A549 (cell line): ENCODE measurements around the gene GALNTL6. TPM values are rescaled to one million over a fixed set of nuclear protein-coding genes. Genes with fewer than 3 reads are reported as not detected.

Experiments used
- ATAC-seq, 2 experiments: fragments of 200-7000 bp in 1 of 2; fragments of >200 bp in 1 of 2; cut with Nextera tagmentation in 1 of 2; cut with Tn5 transposase in 1 of 2; 3 replicates each; pipeline versions ENCODE4 v1.8.0 to v1.9.1; 2018 to 2020; ENCODE audit warnings: mild to moderate bottlenecking in 1 of 2, moderate library complexity in 1 of 2
- CTCF ChIA-PET: fragments of 300-600 bp; sonication (Branson Sonifier 250); formaldehyde crosslinking; extraction: SDS; loops from one replicate; lab custom pipeline; 2021; ENCODE audit warnings: antibody characterized with exemption, inconsistent platforms; lab: Yijun Ruan, JAX
- POLR2A ChIA-PET: fragments of 350-600 bp; formaldehyde crosslinking; extraction: SDS; loops from one replicate; lab custom pipeline; 2021; ENCODE audit warnings: antibody characterized with exemption, inconsistent platforms; lab: Yijun Ruan, JAX
- DNase-seq, 2 experiments: peaks; one replicate each; pipeline versions ENCODE4 v3.0.0 to v3.0.0-alpha.2; 2011 to 2016; ENCODE audit warnings: low read depth in 1 of 2, low spot score in 1 of 2
- FAIRE-seq: peaks from 2 replicates; lab custom pipeline; 2011; peaks lifted over from hg19 to GRCh38; lab: Jason Lieb, UNC
- H3K27ac ChIP-seq, 2 experiments: fragments of >200 bp; sonication (Bioruptor Twin); formaldehyde crosslinking; 3 replicates each; pipeline ENCODE4 v1.5.1; 2016 to 2017
- H3K4me1 ChIP-seq: fragments of >200 bp; sonication (Bioruptor Twin); formaldehyde crosslinking; 3 replicates; pipeline ENCODE4 v1.6.1; 2016
- H3K4me2 ChIP-seq: fragments of >200 bp; sonication (Bioruptor Twin); formaldehyde crosslinking; 3 replicates; pipeline ENCODE4 v1.6.1; 2016
- H3K4me3 ChIP-seq: fragments of >200 bp; sonication (Bioruptor Twin); formaldehyde crosslinking; 3 replicates; pipeline ENCODE4 v1.5.1; 2016
- H3K9me3 ChIP-seq: fragments of >200 bp; sonication (Bioruptor Twin); formaldehyde crosslinking; 3 replicates; pipeline ENCODE4 v1.6.1; 2016
- ATOH8 ChIP-seq: fragments of 250-450 bp; sonication (Bioruptor Pico); IDR thresholded peaks from 2 replicates; pipeline ENCODE4 v1.5.0; 2020; ENCODE audit warnings: low read depth, mild to moderate bottlenecking, moderate library complexity
- CBX8 ChIP-seq: fragments of 200-600 bp; sonication (generic); IDR thresholded peaks from 2 replicates; pipeline ENCODE4 v1.6.1; 2016
- CHD2 ChIP-seq: fragments of 150-350 bp; IDR thresholded peaks from 2 replicates; pipeline ENCODE4 v1.6.1; 2014; ENCODE audit warnings: low read length; ENCODE audit not compliant: partially characterized antibody
- EHF ChIP-seq: fragments of 250-450 bp; sonication (Bioruptor Pico); IDR thresholded peaks from 2 replicates; pipeline ENCODE4 v1.5.0; 2020; ENCODE audit warnings: mild to moderate bottlenecking
- ESRRA ChIP-seq: fragments of 150-350 bp; IDR thresholded peaks from 2 replicates; pipeline ENCODE4 v1.6.1; 2014; ENCODE audit warnings: mild to moderate bottlenecking, low read length, borderline replicate concordance
- FOSL2 ChIP-seq, 2 experiments: fragments of 450-650 bp in 1 of 2; fragments of >200 bp in 1 of 2; sonication (Bioruptor Twin) in 1 of 2; formaldehyde crosslinking; IDR thresholded peaks; 2 replicates each; pipeline versions ENCODE4 v1.5.0 to v1.6.1; 2016 to 2020; ENCODE audit warnings: mild to moderate bottlenecking in 1 of 2, moderate library complexity in 1 of 2
- FOXS1 ChIP-seq: fragments of 250-450 bp; sonication (Bioruptor Pico); IDR thresholded peaks from 2 replicates; pipeline ENCODE4 v1.5.0; 2020; ENCODE audit warnings: mild to moderate bottlenecking, moderate library complexity
- HES2 ChIP-seq: fragments of >200 bp; sonication (Bioruptor Twin); formaldehyde crosslinking; IDR thresholded peaks from 2 replicates; pipeline ENCODE4 v1.6.1; 2016
- HEYL ChIP-seq: fragments of 250-450 bp; sonication (Bioruptor Pico); IDR thresholded peaks from 2 replicates; pipeline ENCODE4 v1.8.0; 2021; ENCODE audit warnings: mild to moderate bottlenecking, moderate library complexity
- JUNB ChIP-seq: fragments of >200 bp; sonication (Bioruptor Twin); formaldehyde crosslinking; IDR thresholded peaks from 2 replicates; pipeline ENCODE4 v1.6.1; 2016
- KDM1A ChIP-seq: fragments of 200-600 bp; sonication (generic); IDR thresholded peaks from 2 replicates; pipeline ENCODE4 v1.6.1; 2016; ENCODE audit warnings: low read depth, mild to moderate bottlenecking
- MAFK ChIP-seq: fragments of 450-650 bp; IDR thresholded peaks from 2 replicates; pipeline ENCODE4 v1.6.1; 2014; ENCODE audit not compliant: partially characterized antibody
- NFE2L2 ChIP-seq: fragments of 150-350 bp; conservative IDR thresholded peaks from 2 replicates; pipeline ENCODE4 v1.6.1; 2014; ENCODE audit warnings: low read length
- NR3C1 ChIP-seq: fragments of >200 bp; sonication (Bioruptor Twin); formaldehyde crosslinking; IDR thresholded peaks from 3 replicates; pipeline ENCODE4 v1.6.1; 2017
- RCOR1 ChIP-seq: fragments of 150-350 bp; IDR thresholded peaks from 2 replicates; pipeline ENCODE4 v1.6.1; 2014; ENCODE audit warnings: antibody characterized with exemption, low read length, low read depth
- REST ChIP-seq: fragments of 200-600 bp; sonication (generic); IDR thresholded peaks from 2 replicates; pipeline ENCODE4 v1.6.1; 2016; ENCODE audit warnings: antibody characterized with exemption, mild to moderate bottlenecking, moderate library complexity
- TFCP2L1 ChIP-seq: fragments of 250-450 bp; sonication (Bioruptor Pico); IDR thresholded peaks from 2 replicates; pipeline ENCODE4 v1.5.0; 2021; ENCODE audit warnings: mild to moderate bottlenecking
- ZC3H11A ChIP-seq: fragments of 450-650 bp; IDR thresholded peaks from 2 replicates; pipeline ENCODE4 v1.6.1; 2014; ENCODE audit warnings: antibody characterized with exemption, mild to moderate bottlenecking
- ZFP36 ChIP-seq: fragments of 450-650 bp; IDR thresholded peaks from 2 replicates; pipeline ENCODE4 v1.6.1; 2014; ENCODE audit warnings: borderline replicate concordance; ENCODE audit not compliant: partially characterized antibody
- ZNF302 ChIP-seq: fragments of 250-450 bp; sonication (Bioruptor Pico); IDR thresholded peaks from 2 replicates; pipeline ENCODE4 v1.9.0; 2021; ENCODE audit warnings: inconsistent platforms, mild to moderate bottlenecking, moderate library complexity
- ZSCAN20 ChIP-seq: fragments of 250-450 bp; sonication (Bioruptor Pico); IDR thresholded peaks from 2 replicates; pipeline ENCODE4 v1.8.0; 2022; ENCODE audit warnings: mild to moderate bottlenecking, moderate library complexity
- WGBS: methylation state at CpG from one replicate; pipeline ENCODE4 v1.1.6; 2017; ENCODE audit errors: missing lambda C conversion rate; 5-methylcytosine and 5-hydroxymethylcytosine counted together
- polyA plus RNA-seq, 4 experiments: library from polyadenylated mRNA; depleted of rRNA in 3 of 4; stranded (reverse); fragments of >200 nt; fragmentation: RNase III in 1 of 4; extraction: RNeasy Plus Mini Kit Qiagen cat#74134 plus additional on column Dnase treatment in 1 of 4; gene quantifications; 2 replicates in 3 of 4; 3 replicates in 1 of 4; pipeline ENCODE4 v1.2.3, GENCODE V29; 2011 to 2017
- TF ChIP-seq, protein P1 (sequence below): IDR thresholded peaks from 2 replicates; pipeline ENCODE4 v1.6.1; 2012
- TF ChIP-seq, protein P2 (sequence below): fragments of 150-350 bp; IDR thresholded peaks from 2 replicates; pipeline ENCODE4 v1.6.1; 2014; ENCODE audit warnings: low read depth, mild to moderate bottlenecking, low read length
- TF ChIP-seq, protein P3 (sequence below): fragments of 450-650 bp; IDR thresholded peaks from 2 replicates; pipeline ENCODE4 v1.6.1; 2014; ENCODE audit warnings: antibody characterized with exemption
- TF ChIP-seq, protein P4 (sequence below): fragments of 250-450 bp; sonication (Bioruptor Pico); IDR thresholded peaks from 2 replicates; pipeline ENCODE4 v1.5.0; 2021; ENCODE audit warnings: mild to moderate bottlenecking, moderate library complexity, borderline replicate concordance
- TF ChIP-seq, protein P5 (sequence below): IDR thresholded peaks from 2 replicates; pipeline ENCODE4 v1.6.1; 2012

GALNTL6 gene
- polyA plus RNA-seq, 2 of the 4 experiments (the other 2 are of a cell fraction), result 0.06 to 0.49 TPM

- WGBS, result 48% methylated on average over 1 of the region's 1 CpG
- H3K4me3 ChIP-seq, result no peak overlapping the region
- no peaks in the 10 kb centered on the region for H3K4me1 ChIP-seq
- ATAC-seq, result no peak
- TF ChIP-seq ESRRA (no peak), ZNF302 (CRISPR knock-in tag) (no peak), ZC3H11A (no peak), JUNB (no peak), CBX8 (no peak), ZSCAN20 (CRISPR knock-in tag) (no peak), MAFK (no peak), RCOR1 (no peak), KDM1A (no peak)
- TF ChIP-seq, protein P1, sequence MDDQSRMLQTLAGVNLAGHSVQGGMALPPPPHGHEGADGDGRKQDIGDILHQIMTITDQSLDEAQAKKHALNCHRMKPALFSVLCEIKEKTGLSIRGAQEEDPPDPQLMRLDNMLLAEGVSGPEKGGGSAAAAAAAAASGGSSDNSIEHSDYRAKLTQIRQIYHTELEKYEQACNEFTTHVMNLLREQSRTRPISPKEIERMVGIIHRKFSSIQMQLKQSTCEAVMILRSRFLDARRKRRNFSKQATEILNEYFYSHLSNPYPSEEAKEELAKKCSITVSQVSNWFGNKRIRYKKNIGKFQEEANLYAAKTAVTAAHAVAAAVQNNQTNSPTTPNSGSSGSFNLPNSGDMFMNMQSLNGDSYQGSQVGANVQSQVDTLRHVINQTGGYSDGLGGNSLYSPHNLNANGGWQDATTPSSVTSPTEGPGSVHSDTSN, result no peak
- no peak overlapping the region for H3K27ac ChIP-seq
- no peak for FAIRE-seq
- no peak for DNase-seq
- H3K9me3 ChIP-seq, result no peaks in the 10 kb centered on the region
- CTCF ChIA-PET, result no interaction called here
- POLR2A ChIA-PET, result no interaction called here
- H3K4me2 ChIP-seq, result no peak overlapping the region
Observed at GRCh38 chr4:172105918-172106317, 292.7 kb downstream of the GALNTL6 start.

GRCh38 chr4:172109466-172109865 lies 296.3 kb downstream of the GALNTL6 start:
- H3K4me1 ChIP-seq, result no peaks in the 10 kb centered on the region
- H3K27ac ChIP-seq, result no peak overlapping the region
- H3K4me2 ChIP-seq, result no peak overlapping the region
- TF ChIP-seq NR3C1 (no peak), EHF (no peak), CBX8 (no peak), NFE2L2 (no peak), CHD2 (no peak), HES2 (no peak), TFCP2L1 (no peak), HEYL (CRISPR knock-in tag) (no peak), FOXS1 (no peak), KDM1A (no peak), ZFP36 (no peak), JUNB (no peak), FOSL2 (IDR thresholded peaks at IDR 0.05) (no peak), FOSL2 (CRISPR knock-in tag; IDR thresholded peaks at IDR 0.05) (no peak), ESRRA (no peak), ATOH8 (CRISPR knock-in tag) (no peak), REST (no peak)
- TF ChIP-seq, protein P2, sequence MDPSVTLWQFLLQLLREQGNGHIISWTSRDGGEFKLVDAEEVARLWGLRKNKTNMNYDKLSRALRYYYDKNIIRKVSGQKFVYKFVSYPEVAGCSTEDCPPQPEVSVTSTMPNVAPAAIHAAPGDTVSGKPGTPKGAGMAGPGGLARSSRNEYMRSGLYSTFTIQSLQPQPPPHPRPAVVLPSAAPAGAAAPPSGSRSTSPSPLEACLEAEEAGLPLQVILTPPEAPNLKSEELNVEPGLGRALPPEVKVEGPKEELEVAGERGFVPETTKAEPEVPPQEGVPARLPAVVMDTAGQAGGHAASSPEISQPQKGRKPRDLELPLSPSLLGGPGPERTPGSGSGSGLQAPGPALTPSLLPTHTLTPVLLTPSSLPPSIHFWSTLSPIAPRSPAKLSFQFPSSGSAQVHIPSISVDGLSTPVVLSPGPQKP, result no peak
- TF ChIP-seq, protein P3, sequence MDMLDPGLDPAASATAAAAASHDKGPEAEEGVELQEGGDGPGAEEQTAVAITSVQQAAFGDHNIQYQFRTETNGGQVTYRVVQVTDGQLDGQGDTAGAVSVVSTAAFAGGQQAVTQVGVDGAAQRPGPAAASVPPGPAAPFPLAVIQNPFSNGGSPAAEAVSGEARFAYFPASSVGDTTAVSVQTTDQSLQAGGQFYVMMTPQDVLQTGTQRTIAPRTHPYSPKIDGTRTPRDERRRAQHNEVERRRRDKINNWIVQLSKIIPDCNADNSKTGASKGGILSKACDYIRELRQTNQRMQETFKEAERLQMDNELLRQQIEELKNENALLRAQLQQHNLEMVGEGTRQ, result no peak
- TF ChIP-seq, protein P4, sequence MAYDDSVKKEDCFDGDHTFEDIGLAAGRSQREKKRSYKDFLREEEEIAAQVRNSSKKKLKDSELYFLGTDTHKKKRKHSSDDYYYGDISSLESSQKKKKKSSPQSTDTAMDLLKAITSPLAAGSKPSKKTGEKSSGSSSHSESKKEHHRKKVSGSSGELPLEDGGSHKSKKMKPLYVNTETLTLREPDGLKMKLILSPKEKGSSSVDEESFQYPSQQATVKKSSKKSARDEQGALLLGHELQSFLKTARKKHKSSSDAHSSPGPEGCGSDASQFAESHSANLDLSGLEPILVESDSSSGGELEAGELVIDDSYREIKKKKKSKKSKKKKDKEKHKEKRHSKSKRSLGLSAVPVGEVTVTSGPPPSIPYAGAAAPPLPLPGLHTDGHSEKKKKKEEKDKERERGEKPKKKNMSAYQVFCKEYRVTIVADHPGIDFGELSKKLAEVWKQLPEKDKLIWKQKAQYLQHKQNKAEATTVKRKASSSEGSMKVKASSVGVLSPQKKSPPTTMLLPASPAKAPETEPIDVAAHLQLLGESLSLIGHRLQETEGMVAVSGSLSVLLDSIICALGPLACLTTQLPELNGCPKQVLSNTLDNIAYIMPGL (CRISPR knock-in tag), result no peak
- TF ChIP-seq, protein P5, sequence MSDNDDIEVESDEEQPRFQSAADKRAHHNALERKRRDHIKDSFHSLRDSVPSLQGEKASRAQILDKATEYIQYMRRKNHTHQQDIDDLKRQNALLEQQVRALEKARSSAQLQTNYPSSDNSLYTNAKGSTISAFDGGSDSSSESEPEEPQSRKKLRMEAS, result no peak
- CTCF ChIA-PET, result no interaction called here
- FAIRE-seq (no peak), ATAC-seq (no peak), DNase-seq (no peak)
- H3K9me3 ChIP-seq, result no peaks in the 10 kb centered on the region
- POLR2A ChIA-PET, result no interaction called here
- H3K4me3 ChIP-seq, result no peak overlapping the region
